CD4-positive, alpha-beta memory T cell (primary cell): ENCODE results near the gene SPSB2. TPM values are rescaled to one million over a fixed set of nuclear protein-coding genes. Genes with fewer than 3 reads are reported as not detected.

Experiments
- CTCF ChIA-PET: fragments of 350-600 bp; sonication (Branson Sonifier 250); formaldehyde crosslinking; loops from one replicate; lab custom pipeline; 2021; ENCODE audit warnings: inconsistent platforms; ENCODE audit not compliant: partially characterized antibody; lab: Charles Lee
- POLR2A ChIA-PET: fragments of 350-600 bp; sonication (Branson Sonifier 250); formaldehyde crosslinking; loops from one replicate; lab custom pipeline; 2021; ENCODE audit not compliant: partially characterized antibody; lab: Charles Lee
- DNase-seq, 5 donors: peaks; one replicate each; pipeline versions ENCODE4 v3.0.0 to v3.0.0-alpha.2; 2020 to 2022; ENCODE audit warnings: mixed read lengths in 1 of 5
- H3K27ac ChIP-seq: one replicate; pipeline ENCODE4 v1.7.0; 2013; ENCODE audit warnings: low read depth, low read length
- H3K27me3 ChIP-seq: 2 replicates; pipeline ENCODE4 v1.7.0; 2013; ENCODE audit warnings: mild to moderate bottlenecking, low read length, moderate library complexity; ENCODE audit not compliant: insufficient read depth
- H3K36me3 ChIP-seq: 2 replicates; pipeline ENCODE4 v1.7.0; 2013; ENCODE audit warnings: mild to moderate bottlenecking, low read length, moderate library complexity; ENCODE audit not compliant: insufficient read depth
- H3K4me1 ChIP-seq: 2 replicates; pipeline ENCODE4 v1.7.0; 2013; ENCODE audit warnings: mild to moderate bottlenecking, low read length, moderate library complexity; ENCODE audit not compliant: insufficient read depth
- H3K4me3 ChIP-seq, 2 donors: one replicate each; pipeline ENCODE4 v1.7.0; 2013; ENCODE audit warnings: low read length in 2 of 2, mild to moderate bottlenecking in 1 of 2
- H3K9me3 ChIP-seq, 2 donors: one replicate each; pipeline ENCODE4 v1.7.0; 2013; ENCODE audit warnings: low read length in 2 of 2, control low read depth in 1 of 2; ENCODE audit not compliant: control insufficient read depth in 1 of 2
- H3K27ac Mint-ChIP-seq, 7 donors: one replicate each; pipeline ENCODE4 v1.8.0; 2020 to 2021; ENCODE audit warnings: mixed read lengths in 7 of 7, mild to moderate bottlenecking in 6 of 7, inconsistent platforms in 3 of 7, moderate library complexity in 3 of 7
- H3K27me3 Mint-ChIP-seq, 2 donors: one replicate each; pipeline ENCODE4 v1.8.0; 2020 to 2021; ENCODE audit warnings: mixed read lengths in 2 of 2
- H3K36me3 Mint-ChIP-seq, 2 donors: one replicate each; pipeline ENCODE4 v1.8.0; 2020 to 2021; ENCODE audit warnings: mixed read lengths in 2 of 2, inconsistent platforms in 1 of 2, mild to moderate bottlenecking in 1 of 2
- H3K4me1 Mint-ChIP-seq, 4 donors: one replicate each; pipeline ENCODE4 v1.8.0; 2020 to 2021; ENCODE audit warnings: mixed read lengths in 4 of 4, mild to moderate bottlenecking in 1 of 4
- H3K4me3 Mint-ChIP-seq, 8 donors: one replicate each; pipeline ENCODE4 v1.8.0; 2020 to 2021; ENCODE audit warnings: mixed read lengths in 8 of 8, mild to moderate bottlenecking in 7 of 8, moderate library complexity in 6 of 8, inconsistent platforms in 3 of 8
- H3K9me3 Mint-ChIP-seq, 8 donors: one replicate each; pipeline ENCODE4 v1.8.0; 2020 to 2021; ENCODE audit warnings: mixed read lengths in 8 of 8, mild to moderate bottlenecking in 5 of 8, inconsistent platforms in 3 of 8, moderate library complexity in 1 of 8
- intact Hi-C: fragments of 100-400 bp; cut with micrococcal nuclease; formaldehyde crosslinking; loops from one replicate; pipeline ENCODE4 v1.15.1; 2023
- polyA plus RNA-seq, 2 donors: library from polyadenylated mRNA; unstranded; fragments of 300-500 nt; fragmentation: Illumina TruSeq; gene quantifications; one replicate each; pipeline ENCODE4 v1.2.3, GENCODE V29; 2021
- total RNA-seq, 2 experiments: library from RNA; stranded (reverse); gene quantifications; one replicate each; pipeline ENCODE4 v1.2.3, GENCODE V29; 2021

The SPSB2 gene, protein sequence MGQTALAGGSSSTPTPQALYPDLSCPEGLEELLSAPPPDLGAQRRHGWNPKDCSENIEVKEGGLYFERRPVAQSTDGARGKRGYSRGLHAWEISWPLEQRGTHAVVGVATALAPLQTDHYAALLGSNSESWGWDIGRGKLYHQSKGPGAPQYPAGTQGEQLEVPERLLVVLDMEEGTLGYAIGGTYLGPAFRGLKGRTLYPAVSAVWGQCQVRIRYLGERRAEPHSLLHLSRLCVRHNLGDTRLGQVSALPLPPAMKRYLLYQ
- total RNA-seq (10 to 100 TPM; 19.8 to 21.9 TPM), polyA plus RNA-seq (10 to 100 TPM; 16.6 to 25.5 TPM)

DNA sequence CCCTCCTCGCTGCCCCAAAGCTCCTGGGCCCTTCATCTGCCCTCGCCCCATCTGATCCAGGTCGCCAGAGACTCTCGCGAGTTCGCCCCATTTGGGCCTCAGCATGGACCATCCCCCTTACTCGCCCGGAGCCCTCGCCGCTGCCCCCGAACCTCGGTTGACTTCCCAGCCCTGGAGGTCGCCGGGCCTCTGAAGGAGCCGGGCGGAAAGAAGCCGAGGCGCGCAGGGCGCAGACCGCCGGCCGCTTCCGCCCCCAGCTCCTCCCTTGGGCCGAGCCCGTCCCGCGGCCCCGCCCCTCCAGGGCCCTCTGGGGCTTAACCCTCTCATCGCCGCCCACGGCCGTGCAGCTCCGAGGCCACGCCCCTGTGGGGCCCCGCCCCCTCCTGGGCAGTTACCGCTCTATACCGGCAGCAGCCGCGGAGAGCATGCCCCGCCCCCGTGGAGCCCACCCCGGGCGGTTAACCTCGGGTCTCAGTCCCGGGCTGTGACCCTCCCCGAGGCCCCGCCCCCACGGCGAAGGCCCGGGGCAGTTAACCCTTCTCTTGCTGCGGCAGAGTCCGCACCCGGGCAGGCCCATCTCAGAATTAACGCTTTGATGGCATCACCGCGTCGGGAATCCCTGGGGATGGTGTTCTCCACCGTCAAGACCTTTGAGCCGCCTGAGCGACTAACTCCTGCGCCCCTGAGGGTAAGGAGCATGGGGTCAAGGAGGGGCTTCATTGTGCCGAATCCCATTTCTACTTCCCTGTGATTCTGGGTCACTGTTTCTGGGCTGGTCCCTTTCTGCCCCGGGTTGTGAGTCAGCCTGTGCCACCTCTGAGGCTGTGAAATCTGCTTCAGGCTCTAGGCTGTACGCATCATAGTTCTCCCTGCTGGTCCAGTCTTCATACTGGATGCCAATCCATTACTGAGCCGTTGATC is at the start of gene SPSB2:
Gene SPSB2 (minus strand): TSS at position 210 of the 921 bp plus-strand sequence. CDS start 402 bp downstream, outside the sequence.
- Histone ChIP-seq H3K27ac (peak within 1 kb of the TSS; percentile 87), H3K9me3 (no peaks in the 10 kb centered on the region), H3K4me3 (peak within 1 kb of the TSS; percentile 93 to 99), H3K4me1 (peaks cover 45% of the 10 kb centered on the region), H3K27me3 (no peaks in the 10 kb centered on the region), H3K36me3 (peaks cover 17% of the 10 kb centered on the region)
- ChIA-PET CTCF (interaction anchor here (0.6 to 9.2 kb wide), 56 partner anchors 9 to 766 kb away, joined by 3 to 151 read pairs (median 5); partner anchors contain the start of genes C12orf57, C1RL, CDCA3 and ENO2), POLR2A (interaction anchor here (0.6 to 11.0 kb wide), 46 partner anchors 9 to 316 kb away, joined by 3 to 270 read pairs (median 4); partner anchors contain the start of genes C12orf57, C1RL, CD4 and CDCA3)
- Mint-ChIP-seq H3K27ac (peak within 1 kb of the TSS; percentile 90 to 96 (median 93)), H3K36me3 (peaks cover 7 to 44% of the 10 kb centered on the region in 2 donors), H3K4me1 (peaks cover 32 to 66% (median 49%) of the 10 kb centered on the region in 4 donors), H3K4me3 (peak within 1 kb of the TSS; percentile 90 to 93 (median 92)), H3K9me3 (no peaks in the 10 kb centered on the region), H3K27me3 (no peaks in the 10 kb centered on the region)
- DNase-seq = peak; percentile 97 to 98 (median 98)
- intact Hi-C loops = loop anchor here (1.0 kb wide), 5 partner anchors 18 to 97 kb away; partner anchors contain the start of genes EMG1, ENO2, LRRC23 and PHB2

DNA sequence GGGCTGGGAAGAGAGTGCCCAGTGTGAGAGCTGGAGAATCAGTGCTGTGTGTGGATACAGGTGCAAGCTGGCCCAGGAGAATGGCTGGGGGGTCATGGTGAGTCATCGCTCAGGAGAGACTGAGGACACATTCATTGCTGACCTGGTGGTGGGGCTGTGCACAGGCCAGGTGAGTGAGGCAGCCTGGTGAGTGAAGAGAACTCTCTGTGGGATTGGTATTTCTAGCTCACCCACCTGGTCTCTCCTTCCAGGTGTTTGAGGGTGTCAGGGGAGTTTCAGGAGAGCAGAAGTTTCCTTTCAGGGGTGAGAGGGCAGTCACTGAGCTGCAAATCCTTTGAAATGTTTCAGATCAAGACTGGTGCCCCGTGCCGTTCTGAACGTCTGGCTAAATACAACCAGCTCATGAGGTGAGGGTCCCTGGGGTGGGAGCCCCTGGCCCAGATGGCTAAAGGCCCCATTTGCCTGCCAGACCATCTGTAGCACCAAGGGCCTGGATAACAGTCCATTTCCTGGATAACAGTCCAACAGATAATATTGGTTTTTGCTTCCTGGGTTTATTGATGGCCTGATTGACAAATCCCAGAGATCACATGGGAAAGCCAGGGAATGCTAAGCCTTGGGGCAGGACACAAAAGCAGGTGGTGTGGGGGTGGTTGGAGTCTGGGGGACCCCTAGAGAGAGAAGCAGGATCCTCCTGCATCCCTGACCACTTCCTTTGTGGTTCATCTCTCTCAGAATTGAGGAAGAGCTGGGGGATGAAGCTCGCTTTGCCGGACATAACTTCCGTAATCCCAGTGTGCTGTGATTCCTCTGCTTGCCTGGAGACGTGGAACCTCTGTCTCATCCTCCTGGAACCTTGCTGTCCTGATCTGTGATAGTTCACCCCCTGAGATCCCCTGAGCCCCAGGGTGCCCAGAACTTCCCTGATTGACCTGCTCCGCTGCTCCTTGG is 49.2 kb upstream of the SPSB2 start:
- peak overlapping the region in 4 of 7 donors; percentile 30 to 95 (median 49) for H3K27ac Mint-ChIP-seq
- H3K27ac ChIP-seq = no peak overlapping the region

DNA sequence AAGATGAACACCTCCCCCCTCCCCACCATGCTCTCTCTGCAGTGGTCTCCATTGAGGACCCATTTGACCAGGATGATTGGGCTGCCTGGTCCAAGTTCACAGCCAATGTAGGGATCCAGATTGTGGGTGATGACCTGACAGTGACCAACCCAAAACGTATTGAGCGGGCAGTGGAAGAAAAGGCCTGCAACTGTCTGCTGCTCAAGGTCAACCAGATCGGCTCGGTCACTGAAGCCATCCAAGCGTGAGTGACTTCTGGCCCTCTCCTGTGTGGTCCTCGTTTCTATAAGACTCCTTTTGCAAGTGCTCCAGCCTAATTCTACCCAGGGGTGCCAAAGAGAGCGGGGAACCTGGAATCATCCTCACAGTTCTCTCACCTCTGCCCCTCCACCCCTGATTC is 48.4 kb upstream of the SPSB2 start:
- peaks cover 25 to 53% of the 10 kb centered on the region in 2 donors for H3K36me3 Mint-ChIP-seq
- POLR2A ChIA-PET = interaction anchor here (0.9 to 8.2 kb wide), 3 partner anchors 15 to 30 kb away, joined by 3 to 154 read pairs (median 6); no protein-coding TSS in a partner anchor

More for the DNA sequence above, 49.2 kb upstream of the SPSB2 start:
- peaks cover 0 to 2% (median 0%) of the 10 kb centered on the region in 8 donors for H3K9me3 Mint-ChIP-seq
- peaks cover 13 to 33% (median 20%) of the 10 kb centered on the region in 4 donors for H3K4me1 Mint-ChIP-seq
- H3K4me3 Mint-ChIP-seq = no peak overlapping the region
- peaks cover 19% of the 10 kb centered on the region for H3K4me1 ChIP-seq
- CTCF ChIA-PET = interaction anchor here (0.9 to 6.4 kb wide), 10 partner anchors 8 to 190 kb away, joined by 3 to 77 read pairs (median 4); partner anchors contain the start of genes C1RL, ENO2 and LPCAT3
- H3K27me3 ChIP-seq = no peaks in the 10 kb centered on the region
- no peaks in the 10 kb centered on the region for H3K27me3 Mint-ChIP-seq
- no peaks in the 10 kb centered on the region for H3K9me3 ChIP-seq
- DNase-seq = no peak
- intact Hi-C loops = loop anchor here (5.0 kb wide), 1 partner anchor 265 kb away; the partner anchor contains the start of gene PEX5
- H3K36me3 Mint-ChIP-seq = peaks cover 18 to 47% of the 10 kb centered on the region in 2 donors
- POLR2A ChIA-PET = interaction anchor here (0.7 to 8.2 kb wide), 4 partner anchors 8 to 49 kb away, joined by 3 to 154 read pairs (median 4); partner anchors contain the start of gene SPSB2
- H3K36me3 ChIP-seq = peaks cover 9% of the 10 kb centered on the region
- no peak overlapping the region for H3K4me3 ChIP-seq

DNA sequence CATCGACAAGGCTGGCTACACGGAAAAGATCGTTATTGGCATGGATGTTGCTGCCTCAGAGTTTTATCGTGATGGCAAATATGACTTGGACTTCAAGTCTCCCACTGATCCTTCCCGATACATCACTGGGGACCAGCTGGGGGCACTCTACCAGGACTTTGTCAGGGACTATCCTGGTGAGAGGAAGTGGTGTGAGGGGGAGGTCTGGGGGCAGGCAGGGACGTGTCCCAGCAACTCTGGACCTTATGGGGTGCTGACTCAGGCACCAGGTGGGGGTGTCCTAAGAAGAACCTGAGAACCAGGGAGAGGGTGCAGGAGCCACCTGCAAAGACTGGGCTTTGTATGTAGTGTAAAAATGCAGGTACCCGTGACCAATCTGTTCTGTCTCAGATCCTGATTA is 46.5 kb upstream of the SPSB2 start:
- Mint-ChIP-seq H3K9me3 (peaks cover 0 to 2% (median 0%) of the 10 kb centered on the region in 8 donors), H3K27me3 (no peaks in the 10 kb centered on the region), H3K4me1 (peaks cover 9 to 33% (median 21%) of the 10 kb centered on the region in 4 donors), H3K36me3 (peaks cover 25 to 64% of the 10 kb centered on the region in 2 donors), H3K4me3 (no peak overlapping the region), H3K27ac (peak overlapping the region in 5 of 7 donors; percentile 10 to 78 (median 54))
- DNase-seq = no peak
- intact Hi-C loops = no loop called here
- ChIA-PET CTCF (interaction anchor here (0.6 to 1.2 kb wide), 3 partner anchors 24 to 47 kb away, joined by 3 to 4 read pairs (median 4); partner anchors contain the start of genes C12orf57 and RNU7-1), POLR2A (interaction anchor here (1.1 to 1.7 kb wide), 4 partner anchors 10 to 28 kb away, joined by 3 to 4 read pairs (median 4); no protein-coding TSS in a partner anchor)
- Histone ChIP-seq H3K4me1 (peaks cover 21% of the 10 kb centered on the region), H3K27ac (no peak overlapping the region), H3K27me3 (no peaks in the 10 kb centered on the region), H3K9me3 (no peaks in the 10 kb centered on the region), H3K4me3 (no peak overlapping the region), H3K36me3 (peaks cover 17% of the 10 kb centered on the region)

More for the DNA sequence above, 48.4 kb upstream of the SPSB2 start:
- H3K4me3 Mint-ChIP-seq = no peak overlapping the region
- peaks cover 12% of the 10 kb centered on the region for H3K4me1 ChIP-seq
- peaks cover 0 to 2% (median 0%) of the 10 kb centered on the region in 8 donors for H3K9me3 Mint-ChIP-seq
- CTCF ChIA-PET = interaction anchor here (1.0 to 6.4 kb wide), 9 partner anchors 8 to 191 kb away, joined by 3 to 77 read pairs (median 4); partner anchors contain the start of genes C1RL, ENO2 and LPCAT3
- H3K27ac Mint-ChIP-seq = peak overlapping the region in 2 of 7 donors; percentile 17 to 37
- intact Hi-C loops = loop anchor here (5.0 kb wide), 1 partner anchor 266 kb away; the partner anchor contains the start of gene PEX5
- no peaks in the 10 kb centered on the region for H3K9me3 ChIP-seq
- no peak overlapping the region for H3K4me3 ChIP-seq
- no peaks in the 10 kb centered on the region for H3K27me3 Mint-ChIP-seq
- H3K36me3 ChIP-seq = peaks cover 13% of the 10 kb centered on the region
- no peak overlapping the region for H3K27ac ChIP-seq
- H3K27me3 ChIP-seq = no peaks in the 10 kb centered on the region
- no peak for DNase-seq
- H3K4me1 Mint-ChIP-seq = peaks cover 10 to 27% (median 16%) of the 10 kb centered on the region in 4 donors

DNA sequence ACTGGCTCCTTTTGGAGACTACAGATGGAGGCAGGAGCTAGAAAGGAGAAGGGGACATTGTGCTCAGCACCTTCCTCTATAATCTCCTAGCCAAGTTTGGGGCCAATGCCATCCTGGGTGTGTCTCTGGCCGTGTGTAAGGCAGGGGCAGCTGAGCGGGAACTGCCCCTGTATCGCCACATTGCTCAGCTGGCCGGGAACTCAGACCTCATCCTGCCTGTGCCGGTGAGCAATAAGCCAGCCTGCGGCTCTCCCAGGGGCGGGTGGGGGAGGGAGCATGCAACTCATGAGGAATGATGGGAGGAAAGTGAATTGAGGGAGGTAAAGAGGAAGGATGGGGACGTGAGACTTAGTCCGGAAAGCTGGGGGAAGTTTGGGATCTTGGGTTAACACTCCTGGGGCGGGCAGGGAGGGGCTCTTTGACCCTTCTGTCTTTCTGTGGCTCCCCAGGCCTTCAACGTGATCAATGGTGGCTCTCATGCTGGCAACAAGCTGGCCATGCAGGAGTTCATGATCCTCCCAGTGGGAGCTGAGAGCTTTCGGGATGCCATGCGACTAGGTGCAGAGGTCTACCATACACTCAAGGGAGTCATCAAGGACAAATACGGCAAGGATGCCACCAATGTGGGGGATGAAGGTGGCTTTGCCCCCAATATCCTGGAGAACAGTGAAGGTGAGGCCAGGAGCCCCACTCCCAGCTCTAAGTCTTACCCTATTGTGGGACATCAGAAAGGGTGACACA is 44.6 kb upstream of the SPSB2 start:
- peaks cover 22 to 51% of the 10 kb centered on the region in 2 donors for H3K36me3 Mint-ChIP-seq
- DNase-seq = no peak
- H3K4me3 Mint-ChIP-seq = peak overlapping the region in 1 of 8 donors; percentile 1
- peaks cover 0 to 5% (median 0%) of the 10 kb centered on the region in 8 donors for H3K9me3 Mint-ChIP-seq
- peaks cover 12 to 45% (median 26%) of the 10 kb centered on the region in 4 donors for H3K4me1 Mint-ChIP-seq
- ChIA-PET POLR2A (interaction anchor here (0.7 to 6.8 kb wide), 9 partner anchors 9 to 452 kb away, joined by 3 to 58 read pairs (median 4); partner anchors contain the start of genes ATN1, RNU7-1 and SPSB2), CTCF (interaction anchor here (0.9 to 1.0 kb wide), 2 partner anchors 9 to 45 kb away, joined by 3 to 4 read pairs; no protein-coding TSS in a partner anchor)
- intact Hi-C loops = no loop called here
- no peaks in the 10 kb centered on the region for H3K27me3 ChIP-seq
- H3K4me1 ChIP-seq = peaks cover 29% of the 10 kb centered on the region
- peaks cover 17% of the 10 kb centered on the region for H3K36me3 ChIP-seq
- peak overlapping the region in 3 of 7 donors; percentile 32 to 88 (median 84) for H3K27ac Mint-ChIP-seq
- no peaks in the 10 kb centered on the region for H3K9me3 ChIP-seq
- no peak overlapping the region for H3K27ac ChIP-seq
- H3K27me3 Mint-ChIP-seq = no peaks in the 10 kb centered on the region
- no peak overlapping the region for H3K4me3 ChIP-seq
